GM13976 (cell line): ENCODE results near the gene ZNF333.
"Not testable (repeated sequence)": the region's sequence is repeated elsewhere in the genome, so short reads cannot be mapped to it uniquely, and the experiment has no call there.

ENCODE experiments used
- DNase-seq: peaks from one replicate; pipeline ENCODE4 v3.0.0; 2012; ENCODE audit warnings: low spot score
- in situ Hi-C: fragments of 300-500 bp; cut with MboI; formaldehyde crosslinking; loops from one replicate; pipeline ENCODE4 v1.12.0; 2022; ENCODE audit warnings: low sequenced_read_pairs, mixed read lengths, inconsistent platforms; ENCODE audit not compliant: unreplicated experiment
- TF ChIP-seq, protein P1 (sequence below): IDR thresholded peaks from 2 replicates; pipeline ENCODE4 v1.5.1; 2012; ENCODE audit warnings: borderline replicate concordance, mild to moderate bottlenecking; ENCODE audit not compliant: insufficient read depth; ENCODE audit errors: extremely low read depth, missing control alignments, control extremely low read depth

ZNF333 gene

DNA sequence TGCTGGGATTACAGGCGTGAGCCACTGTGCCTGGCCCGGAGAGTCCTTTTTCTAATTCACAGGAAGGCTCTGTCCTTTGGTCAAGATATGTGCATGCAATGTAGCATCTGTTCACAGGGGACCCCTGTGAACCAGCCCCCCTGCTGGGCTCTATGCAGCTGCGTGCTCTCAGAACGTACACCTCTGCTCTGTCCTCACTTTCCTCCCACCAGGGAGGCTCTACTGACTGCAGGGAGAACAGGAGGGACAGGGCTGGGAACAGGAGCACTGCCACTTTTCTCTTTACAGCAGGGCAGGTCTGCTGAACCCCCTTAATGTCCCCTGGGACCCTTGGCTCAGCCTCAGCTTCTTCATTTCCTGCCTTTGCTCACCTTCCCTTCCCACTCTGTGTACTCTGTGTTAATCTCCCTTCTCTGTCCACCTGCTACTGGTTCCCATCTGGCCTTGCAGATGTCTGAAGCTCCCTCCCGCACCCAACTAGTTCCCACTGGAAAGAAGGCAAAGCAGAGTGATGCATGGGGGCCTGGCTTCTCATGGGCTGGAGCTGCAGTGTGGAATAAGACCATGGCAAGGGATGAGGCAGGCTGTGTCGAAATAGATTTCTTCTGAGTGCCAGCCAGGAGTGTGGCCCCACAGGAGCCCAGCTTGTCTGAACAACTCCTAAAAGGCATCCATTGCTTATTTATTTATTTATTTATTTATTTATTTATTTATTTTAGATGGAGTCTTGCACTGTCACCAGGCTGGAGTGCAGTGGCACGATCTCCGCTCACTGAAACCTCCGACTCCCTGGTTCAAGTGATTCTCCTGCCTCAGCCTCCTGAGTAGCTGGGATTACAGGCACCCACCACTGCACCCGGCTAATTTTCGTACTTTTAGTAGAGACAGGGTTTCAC is 81.3 kb downstream of the ZNF333 start:
- in situ Hi-C loops: loop anchor here (10.0 kb wide), 1 partner anchor 196 kb away; the partner anchor contains the start of gene NDUFB7
- TF ChIP-seq, protein P1, sequence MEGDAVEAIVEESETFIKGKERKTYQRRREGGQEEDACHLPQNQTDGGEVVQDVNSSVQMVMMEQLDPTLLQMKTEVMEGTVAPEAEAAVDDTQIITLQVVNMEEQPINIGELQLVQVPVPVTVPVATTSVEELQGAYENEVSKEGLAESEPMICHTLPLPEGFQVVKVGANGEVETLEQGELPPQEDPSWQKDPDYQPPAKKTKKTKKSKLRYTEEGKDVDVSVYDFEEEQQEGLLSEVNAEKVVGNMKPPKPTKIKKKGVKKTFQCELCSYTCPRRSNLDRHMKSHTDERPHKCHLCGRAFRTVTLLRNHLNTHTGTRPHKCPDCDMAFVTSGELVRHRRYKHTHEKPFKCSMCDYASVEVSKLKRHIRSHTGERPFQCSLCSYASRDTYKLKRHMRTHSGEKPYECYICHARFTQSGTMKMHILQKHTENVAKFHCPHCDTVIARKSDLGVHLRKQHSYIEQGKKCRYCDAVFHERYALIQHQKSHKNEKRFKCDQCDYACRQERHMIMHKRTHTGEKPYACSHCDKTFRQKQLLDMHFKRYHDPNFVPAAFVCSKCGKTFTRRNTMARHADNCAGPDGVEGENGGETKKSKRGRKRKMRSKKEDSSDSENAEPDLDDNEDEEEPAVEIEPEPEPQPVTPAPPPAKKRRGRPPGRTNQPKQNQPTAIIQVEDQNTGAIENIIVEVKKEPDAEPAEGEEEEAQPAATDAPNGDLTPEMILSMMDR: no peak
- DNase-seq: no peak

DNA sequence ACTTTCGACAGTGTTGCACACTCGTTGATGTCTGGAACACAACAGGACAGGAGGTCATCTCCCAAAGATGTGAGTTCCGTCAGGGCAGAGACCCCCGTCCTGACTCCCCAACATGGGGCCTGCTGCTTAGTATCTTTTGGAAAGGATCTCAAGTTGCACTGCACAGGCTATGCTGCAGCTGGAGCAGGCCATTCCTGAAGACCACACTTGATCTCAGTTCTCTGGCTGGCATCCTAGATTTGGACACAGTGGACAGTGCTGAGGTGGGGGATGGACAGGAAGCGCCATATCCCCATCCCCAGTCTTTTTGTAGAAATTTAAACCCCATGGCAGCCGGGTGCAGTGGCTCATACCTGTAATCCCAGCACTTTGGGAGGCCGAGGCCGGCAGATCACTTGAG is 82.6 kb downstream of the ZNF333 start:
- TF ChIP-seq, protein P1: no peak
- in situ Hi-C loops: loop anchor here (10.0 kb wide), 1 partner anchor 198 kb away; the partner anchor contains the start of gene NDUFB7
- no peak for DNase-seq

- in situ Hi-C loops: loop anchor here (10.0 kb wide), 1 partner anchor 198 kb away; the partner anchor contains the start of gene NDUFB7
- TF ChIP-seq, protein P1: no peak
- DNase-seq: no peak
Measured at GRCh38 chr19:14772995-14773394, 83.1 kb downstream of the ZNF333 start.

DNA sequence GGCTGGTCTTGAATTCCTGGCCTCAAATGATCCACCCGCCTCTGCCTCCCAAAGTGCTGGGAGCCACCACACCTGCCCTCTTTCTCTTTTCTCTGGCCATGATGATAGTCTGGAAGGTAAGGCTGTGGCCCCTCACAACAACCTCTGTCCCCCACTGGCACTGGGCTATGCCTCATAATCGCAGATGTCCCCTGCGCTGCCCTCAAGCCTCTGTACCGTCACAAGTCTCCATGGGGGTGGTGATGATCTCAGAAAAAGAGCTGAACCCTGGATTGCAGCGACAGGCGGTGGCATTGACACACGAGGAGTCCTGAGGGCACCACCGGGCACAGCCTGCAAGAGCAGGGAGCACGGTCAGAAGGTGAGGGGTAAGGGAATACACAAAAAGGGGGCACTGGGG is 83.9 kb downstream of the ZNF333 start:
- DNase-seq: not testable (repeated sequence)
- in situ Hi-C loops: loop anchor here (10.0 kb wide), 1 partner anchor 199 kb away; the partner anchor contains the start of gene NDUFB7

GRCh38 chr19:14774373-14774772 is 84.5 kb downstream of the ZNF333 start:
- TF ChIP-seq, protein P1: no peak
- in situ Hi-C loops: loop anchor here (10.0 kb wide), 1 partner anchor 200 kb away; the partner anchor contains the start of gene NDUFB7
- DNase-seq: no peak

- not testable (repeated sequence) for DNase-seq
Measured at GRCh38 chr19:14775326-14775725, 85.5 kb downstream of the ZNF333 start.

DNA sequence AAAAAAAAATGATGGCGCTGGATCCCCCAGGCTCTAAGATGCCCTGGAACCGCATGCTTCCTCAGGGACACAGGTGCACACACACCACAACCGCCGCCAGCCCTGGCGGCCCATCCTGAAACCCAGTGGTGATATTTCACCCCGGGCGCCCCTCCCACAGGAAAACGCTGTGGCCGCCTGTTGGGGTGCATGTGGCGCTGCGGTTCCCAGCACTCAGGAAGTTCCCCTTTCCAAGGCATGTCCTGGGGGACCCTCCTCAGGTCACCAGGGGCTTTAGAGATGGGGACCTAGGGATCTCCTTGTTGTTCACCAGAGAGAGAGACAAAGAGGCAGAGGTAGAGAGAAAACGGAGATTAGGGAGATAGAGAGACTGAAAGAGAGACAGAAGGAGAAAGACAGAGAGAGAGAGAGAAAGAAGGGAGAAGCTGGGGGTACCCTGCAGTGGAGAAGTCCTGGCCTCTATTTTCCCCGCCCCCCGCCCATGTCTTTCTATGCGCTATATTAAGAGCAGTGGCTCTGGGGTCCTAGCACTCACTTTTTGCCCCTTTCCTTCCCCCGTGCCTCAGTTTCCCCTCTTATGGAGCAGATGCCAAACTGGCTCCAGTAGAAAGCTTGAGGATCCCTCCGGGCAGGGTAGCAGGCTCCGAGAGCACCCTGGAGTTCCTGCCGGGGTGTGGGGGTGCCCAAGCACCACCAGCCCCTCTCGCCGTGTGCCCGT is 86.2 kb downstream of the ZNF333 start:
- TF ChIP-seq, protein P1: no peak
- in situ Hi-C loops: loop anchor here (10.0 kb wide), 1 partner anchor 201 kb away; the partner anchor contains the start of gene NDUFB7
- DNase-seq: peak; percentile 56

More at GRCh38 chr19:14775326-14775725, 85.5 kb downstream of the ZNF333 start:
- in situ Hi-C loops: loop anchor here (10.0 kb wide), 1 partner anchor 201 kb away; the partner anchor contains the start of gene NDUFB7

GRCh38 chr19:14777645-14778044 is 87.8 kb downstream of the ZNF333 start:
- DNase-seq: not testable (repeated sequence)
- in situ Hi-C loops: loop anchor here (10.0 kb wide), 1 partner anchor 203 kb away; the partner anchor contains the start of gene NDUFB7

DNA sequence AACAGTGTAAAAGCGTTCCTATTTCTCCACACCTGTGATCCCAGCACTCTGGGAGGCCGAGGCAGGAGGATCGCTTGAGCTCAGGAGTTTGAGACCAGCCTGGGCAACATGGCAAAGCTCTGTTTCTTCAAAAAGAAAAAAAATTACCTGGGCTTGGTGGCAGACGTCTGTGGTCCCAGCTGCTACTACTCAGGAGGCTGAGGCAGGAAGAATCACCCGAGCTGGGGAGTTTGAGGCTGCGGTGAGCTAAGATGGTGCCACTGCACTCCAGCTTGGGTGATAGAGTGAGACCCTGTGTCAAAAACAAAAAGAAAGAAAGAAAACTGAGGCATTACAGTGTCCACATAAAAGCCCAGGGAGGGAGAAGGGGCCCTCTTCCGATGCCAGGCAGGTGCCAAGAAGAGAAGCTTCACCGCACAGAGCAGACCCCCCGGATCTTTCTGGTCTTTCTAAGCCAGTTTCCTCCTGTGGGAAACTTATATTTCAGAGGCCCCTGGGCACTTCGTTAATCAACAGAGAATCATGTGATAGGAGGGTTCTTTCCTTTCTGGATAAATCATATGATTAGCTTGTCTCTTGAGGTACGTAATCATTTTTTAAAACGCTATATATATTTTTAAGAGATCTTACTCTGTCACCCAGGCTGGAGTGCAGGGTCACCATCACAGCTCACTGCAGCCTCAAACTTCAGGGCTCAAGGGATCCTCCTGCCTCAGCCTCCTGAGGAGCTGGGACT is 88.4 kb downstream of the ZNF333 start, which contains the start of gene ADGRE2:
Gene ADGRE2 (minus strand): TSS at position 451 of the 736 bp plus-strand sequence. CDS start 1,804 bp downstream, outside the sequence.
- in situ Hi-C loops: loop anchor here (10.0 kb wide), 1 partner anchor 203 kb away; the partner anchor contains the start of gene NDUFB7
- DNase-seq: not testable (repeated sequence)
